ENCODE results near the gene DVL1. TPM values are rescaled to one million over a fixed set of nuclear protein-coding genes. Genes with fewer than 3 reads are reported as not detected.
A peak's percentile ranks its signal among the peaks of the same experiment; 100 is the strongest.

DVL1 gene
- total and polyA plus RNA-seq, 2 of the 13 experiments (the other 11 are each of a cell fraction or from before 2014, with no cell fraction given), result 30.8 to 60.4 TPM

DNA sequence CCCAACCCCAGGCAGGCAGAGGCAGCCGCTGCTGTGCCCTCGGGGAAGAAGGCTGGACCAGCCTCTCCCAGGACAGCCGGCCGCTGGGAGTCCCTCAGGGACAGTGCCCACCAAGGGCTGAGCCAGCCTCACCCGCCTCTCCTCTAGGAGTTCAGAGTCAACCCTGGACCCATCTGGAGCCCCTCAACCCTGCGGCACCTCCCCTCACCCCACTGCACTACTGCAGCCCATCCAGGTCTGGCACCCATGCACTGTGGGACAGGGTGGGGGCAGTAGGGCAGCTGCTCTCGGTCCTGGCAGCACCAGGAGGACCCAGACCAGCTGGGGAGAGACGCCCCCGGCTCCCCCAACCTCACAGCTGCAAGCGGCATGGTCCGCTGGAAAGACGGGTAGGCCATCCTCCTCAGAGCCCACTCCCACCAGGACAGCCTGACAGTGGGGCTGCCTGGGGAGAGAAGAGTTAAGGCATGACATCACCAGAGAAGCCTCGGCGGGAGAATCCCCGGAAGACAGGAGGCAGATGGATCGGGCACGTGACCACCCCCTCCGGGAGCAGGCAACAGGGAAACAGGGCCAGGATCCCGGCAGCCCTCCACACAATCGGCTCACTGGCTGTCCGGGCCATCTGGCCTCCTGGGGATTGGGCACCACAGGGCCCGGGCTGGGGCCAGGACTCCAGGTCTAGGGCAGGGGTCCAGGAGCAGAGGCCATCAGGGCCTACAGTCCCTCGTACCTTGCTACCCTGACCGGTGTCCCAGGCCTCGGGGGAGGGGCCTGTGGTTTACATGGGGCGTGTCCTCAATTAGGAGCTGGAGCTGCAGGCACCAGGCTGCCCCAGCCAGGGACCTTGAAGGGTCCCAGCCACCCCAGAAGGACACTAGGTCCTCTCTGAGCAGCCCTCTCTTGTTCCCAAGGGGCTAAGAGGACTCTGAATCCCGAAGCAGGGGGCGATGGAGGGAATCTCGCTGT lies 44.6 kb downstream of the DVL1 start (continued):
- TF ChIP-seq, protein P1, sequence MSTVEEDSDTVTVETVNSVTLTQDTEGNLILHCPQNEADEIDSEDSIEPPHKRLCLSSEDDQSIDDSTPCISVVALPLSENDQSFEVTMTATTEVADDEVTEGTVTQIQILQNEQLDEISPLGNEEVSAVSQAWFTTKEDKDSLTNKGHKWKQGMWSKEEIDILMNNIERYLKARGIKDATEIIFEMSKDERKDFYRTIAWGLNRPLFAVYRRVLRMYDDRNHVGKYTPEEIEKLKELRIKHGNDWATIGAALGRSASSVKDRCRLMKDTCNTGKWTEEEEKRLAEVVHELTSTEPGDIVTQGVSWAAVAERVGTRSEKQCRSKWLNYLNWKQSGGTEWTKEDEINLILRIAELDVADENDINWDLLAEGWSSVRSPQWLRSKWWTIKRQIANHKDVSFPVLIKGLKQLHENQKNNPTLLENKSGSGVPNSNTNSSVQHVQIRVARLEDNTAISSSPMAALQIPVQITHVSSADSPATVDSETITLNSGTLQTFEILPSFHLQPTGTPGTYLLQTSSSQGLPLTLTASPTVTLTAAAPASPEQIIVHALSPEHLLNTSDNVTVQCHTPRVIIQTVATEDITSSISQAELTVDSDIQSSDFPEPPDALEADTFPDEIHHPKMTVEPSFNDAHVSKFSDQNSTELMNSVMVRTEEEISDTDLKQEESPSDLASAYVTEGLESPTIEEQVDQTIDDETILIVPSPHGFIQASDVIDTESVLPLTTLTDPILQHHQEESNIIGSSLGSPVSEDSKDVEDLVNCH (CRISPR knock-in tag; IDR thresholded peaks at IDR 0.05), result no peak
- TF ChIP-seq HOXD1 (CRISPR knock-in tag; IDR thresholded peaks at IDR 0.05), result no peak
- TF ChIP-seq RBFOX2 (IDR thresholded peaks at IDR 0.05; ENCODE audit: low read depth, low read length), result 0 out of 2 replicates have a peak, but pooled peaks have one; percentile 14
- no peak for TF ChIP-seq ZNF772 (CRISPR knock-in tag; IDR thresholded peaks at IDR 0.05)
- TF ChIP-seq ZNF34 (CRISPR knock-in tag; IDR thresholded peaks at IDR 0.05; ENCODE audit: borderline replicate concordance), result no peak
- no peak for TF ChIP-seq ZSCAN22 (CRISPR knock-in tag; IDR thresholded peaks at IDR 0.05)
- 0 out of 2 replicates have a peak, but pooled peaks have one; percentile 25 for TF ChIP-seq DNMT3B (CRISPR knock-in tag; conservative IDR thresholded peaks at IDR 0.05)
- TF ChIP-seq PCBP1 (IDR thresholded peaks at IDR 0.05; ENCODE audit: borderline replicate concordance, low read depth, low read length), result 0 out of 2 replicates have a peak, but pooled peaks have one; percentile 67
- TF ChIP-seq, protein P2, sequence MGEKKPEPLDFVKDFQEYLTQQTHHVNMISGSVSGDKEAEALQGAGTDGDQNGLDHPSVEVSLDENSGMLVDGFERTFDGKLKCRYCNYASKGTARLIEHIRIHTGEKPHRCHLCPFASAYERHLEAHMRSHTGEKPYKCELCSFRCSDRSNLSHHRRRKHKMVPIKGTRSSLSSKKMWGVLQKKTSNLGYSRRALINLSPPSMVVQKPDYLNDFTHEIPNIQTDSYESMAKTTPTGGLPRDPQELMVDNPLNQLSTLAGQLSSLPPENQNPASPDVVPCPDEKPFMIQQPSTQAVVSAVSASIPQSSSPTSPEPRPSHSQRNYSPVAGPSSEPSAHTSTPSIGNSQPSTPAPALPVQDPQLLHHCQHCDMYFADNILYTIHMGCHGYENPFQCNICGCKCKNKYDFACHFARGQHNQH (CRISPR knock-in tag; IDR thresholded peaks at IDR 0.05), result 0 out of 2 replicates have a peak, but pooled peaks have one; percentile 45
- TF ChIP-seq ZKSCAN1 (IDR thresholded peaks at IDR 0.05; ENCODE audit: low read length), result no peak
- TF ChIP-seq, protein P3, sequence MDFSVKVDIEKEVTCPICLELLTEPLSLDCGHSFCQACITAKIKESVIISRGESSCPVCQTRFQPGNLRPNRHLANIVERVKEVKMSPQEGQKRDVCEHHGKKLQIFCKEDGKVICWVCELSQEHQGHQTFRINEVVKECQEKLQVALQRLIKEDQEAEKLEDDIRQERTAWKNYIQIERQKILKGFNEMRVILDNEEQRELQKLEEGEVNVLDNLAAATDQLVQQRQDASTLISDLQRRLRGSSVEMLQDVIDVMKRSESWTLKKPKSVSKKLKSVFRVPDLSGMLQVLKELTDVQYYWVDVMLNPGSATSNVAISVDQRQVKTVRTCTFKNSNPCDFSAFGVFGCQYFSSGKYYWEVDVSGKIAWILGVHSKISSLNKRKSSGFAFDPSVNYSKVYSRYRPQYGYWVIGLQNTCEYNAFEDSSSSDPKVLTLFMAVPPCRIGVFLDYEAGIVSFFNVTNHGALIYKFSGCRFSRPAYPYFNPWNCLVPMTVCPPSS (IDR thresholded peaks at IDR 0.05), result no peak
- no peak; the same call in 1 of the 2 replicates for TF ChIP-seq ZNF543 (CRISPR knock-in tag; IDR thresholded peaks at IDR 0.05)
- TF ChIP-seq, protein P4, sequence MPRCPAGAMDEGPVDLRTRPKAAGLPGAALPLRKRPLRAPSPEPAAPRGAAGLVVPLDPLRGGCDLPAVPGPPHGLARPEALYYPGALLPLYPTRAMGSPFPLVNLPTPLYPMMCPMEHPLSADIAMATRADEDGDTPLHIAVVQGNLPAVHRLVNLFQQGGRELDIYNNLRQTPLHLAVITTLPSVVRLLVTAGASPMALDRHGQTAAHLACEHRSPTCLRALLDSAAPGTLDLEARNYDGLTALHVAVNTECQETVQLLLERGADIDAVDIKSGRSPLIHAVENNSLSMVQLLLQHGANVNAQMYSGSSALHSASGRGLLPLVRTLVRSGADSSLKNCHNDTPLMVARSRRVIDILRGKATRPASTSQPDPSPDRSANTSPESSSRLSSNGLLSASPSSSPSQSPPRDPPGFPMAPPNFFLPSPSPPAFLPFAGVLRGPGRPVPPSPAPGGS (CRISPR knock-in tag; IDR thresholded peaks at IDR 0.05), result no peak; the same call in 1 of the 2 replicates
- no peak for TF ChIP-seq ZNF367 (CRISPR knock-in tag; IDR thresholded peaks at IDR 0.05; ENCODE audit: borderline replicate concordance)
- no peak for TF ChIP-seq MTA3 (CRISPR knock-in tag; IDR thresholded peaks at IDR 0.05)
- TF ChIP-seq EP300 (IDR thresholded peaks at IDR 0.05; ENCODE audit: low read depth in 2 of 2, low read length in 2 of 2), result no peak
- TF ChIP-seq EP300 (CRISPR knock-in tag; IDR thresholded peaks at IDR 0.05; ENCODE audit: borderline replicate concordance), result no peak
- TF ChIP-seq SRY (CRISPR knock-in tag; IDR thresholded peaks at IDR 0.05), result no peak
- TF ChIP-seq, protein P5, sequence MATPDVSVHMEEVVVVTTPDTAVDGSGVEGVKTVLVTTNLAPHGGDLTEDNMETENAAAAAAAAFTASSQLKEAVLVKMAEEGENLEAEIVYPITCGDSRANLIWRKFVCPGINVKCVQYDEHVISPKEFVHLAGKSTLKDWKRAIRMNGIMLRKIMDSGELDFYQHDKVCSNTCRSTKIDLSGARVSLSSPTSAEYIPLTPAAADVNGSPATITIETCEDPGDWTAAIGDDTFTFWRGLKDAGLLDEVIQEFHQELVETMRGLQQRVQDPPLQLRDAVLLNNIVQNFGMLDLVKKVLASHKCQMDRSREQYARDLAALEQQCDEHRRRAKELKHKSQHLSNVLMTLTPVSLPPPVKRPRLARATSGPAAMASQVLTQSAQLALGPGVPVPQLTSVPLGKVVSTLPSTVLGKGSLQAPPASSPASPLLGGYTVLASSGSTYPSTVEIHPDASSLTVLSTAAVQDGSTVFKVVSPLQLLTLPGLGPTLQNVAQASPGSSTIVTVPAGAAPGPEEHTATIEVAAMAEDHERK (CRISPR knock-in tag; IDR thresholded peaks at IDR 0.05; ENCODE audit: low read depth), result no peak
- TF ChIP-seq JUN (CRISPR knock-in tag; IDR thresholded peaks at IDR 0.05), result peak; percentile 66; the same call in 1 of the 2 replicates
- TF ChIP-seq SATB2 (CRISPR knock-in tag; IDR thresholded peaks at IDR 0.05), result no peak
- peak; percentile 44; the same call in 1 of the 2 replicates for TF ChIP-seq HIVEP1 (CRISPR knock-in tag; IDR thresholded peaks at IDR 0.05)

All from HepG2 (cell line).